Natural killer cell (primary cell): ENCODE results near the gene RNF213. TPM values are rescaled to one million over a fixed set of nuclear protein-coding genes. Genes with fewer than 3 reads are reported as not detected.
A peak's percentile ranks its signal among the peaks of the same experiment; 100 is the strongest.

Source experiments
- ATAC-seq, 3 donors: fragments of 150-1000 bp in 2 of 3; fragments of 200-7000 bp in 1 of 3; cut with Tn5 transposase; 1 replicate in 1 of 3; 2 replicates in 2 of 3; pipeline ENCODE4 v1.10.0; 2021; ENCODE audit warnings: mild to moderate bottlenecking in 2 of 3, moderate library complexity in 2 of 3
- DNase-seq, 2 donors: peaks; one replicate each; pipeline versions ENCODE4 v3.0.0 to v3.0.0-alpha.2; 2013 to 2021; ENCODE audit warnings: mixed read lengths in 1 of 2
- H3K27ac ChIP-seq: one replicate; pipeline ENCODE4 v1.5.1; 2013; ENCODE audit warnings: mild to moderate bottlenecking, low read length
- H3K27me3 ChIP-seq: one replicate; pipeline ENCODE4 v1.6.1; 2013; ENCODE audit warnings: low read length; ENCODE audit not compliant: control insufficient read depth, insufficient read depth
- H3K36me3 ChIP-seq: one replicate; pipeline ENCODE4 v1.6.1; 2013; ENCODE audit warnings: low read length; ENCODE audit not compliant: control insufficient read depth, insufficient read depth
- H3K4me1 ChIP-seq: one replicate; pipeline ENCODE4 v1.6.1; 2013; ENCODE audit warnings: low read length; ENCODE audit not compliant: control insufficient read depth, insufficient read depth
- H3K4me3 ChIP-seq: one replicate; pipeline ENCODE4 v1.5.1; 2013; ENCODE audit warnings: low read length
- H3K9me3 ChIP-seq: one replicate; pipeline ENCODE4 v1.6.1; 2013; ENCODE audit warnings: low read length; ENCODE audit not compliant: control insufficient read depth, insufficient read depth
- H3K27ac Mint-ChIP-seq, 2 donors: one replicate each; pipeline ENCODE4 v1.8.0; 2022; ENCODE audit warnings: mild to moderate bottlenecking in 2 of 2, mixed read lengths in 2 of 2, moderate library complexity in 1 of 2
- H3K27me3 Mint-ChIP-seq, 2 donors: one replicate each; pipeline ENCODE4 v1.8.0; 2022; ENCODE audit warnings: low read depth in 2 of 2, mixed read lengths in 2 of 2
- H3K36me3 Mint-ChIP-seq: one replicate; pipeline ENCODE4 v1.8.0; 2022; ENCODE audit warnings: mixed read lengths
- H3K4me1 Mint-ChIP-seq, 2 donors: one replicate each; pipeline ENCODE4 v1.8.0; 2022; ENCODE audit warnings: mixed read lengths in 2 of 2
- H3K4me3 Mint-ChIP-seq: one replicate; pipeline ENCODE4 v1.8.0; 2022; ENCODE audit warnings: mild to moderate bottlenecking, moderate library complexity, mixed read lengths
- H3K9me3 Mint-ChIP-seq, 2 donors: one replicate each; pipeline ENCODE4 v1.8.0; 2022; ENCODE audit warnings: mixed read lengths in 2 of 2
- CTCF ChIP-seq: fragments of 200-600 bp; IDR thresholded peaks from one replicate; pipeline ENCODE4 v1.8.0; 2022; ENCODE audit warnings: antibody characterized with exemption
- whole genome bisulfite sequencing: methylation state at CpG from one replicate; pipeline ENCODE4 v1.1.7; 2013; ENCODE audit warnings: missing lambda C conversion rate; ENCODE audit not compliant: insufficient coverage; 5-methylcytosine and 5-hydroxymethylcytosine counted together
- intact Hi-C: fragments of 100-400 bp; cut with micrococcal nuclease; formaldehyde crosslinking; loops from one replicate; pipeline ENCODE4 v1.14.2; 2022
- total RNA-seq, 4 donors: library from RNA; stranded (reverse); fragments of 120-200 nt in 1 of 4; gene quantifications; one replicate each; pipeline versions ENCODE4 v1.2.3 to v1.2.4, GENCODE V29; 2013 to 2022

RNF213 gene
- total RNA-seq, 3 donors from 2014 or later (not counting 1 experiment from before 2014, with no cell fraction given): 929 to 1,120 (median 1,060) TPM

DNA sequence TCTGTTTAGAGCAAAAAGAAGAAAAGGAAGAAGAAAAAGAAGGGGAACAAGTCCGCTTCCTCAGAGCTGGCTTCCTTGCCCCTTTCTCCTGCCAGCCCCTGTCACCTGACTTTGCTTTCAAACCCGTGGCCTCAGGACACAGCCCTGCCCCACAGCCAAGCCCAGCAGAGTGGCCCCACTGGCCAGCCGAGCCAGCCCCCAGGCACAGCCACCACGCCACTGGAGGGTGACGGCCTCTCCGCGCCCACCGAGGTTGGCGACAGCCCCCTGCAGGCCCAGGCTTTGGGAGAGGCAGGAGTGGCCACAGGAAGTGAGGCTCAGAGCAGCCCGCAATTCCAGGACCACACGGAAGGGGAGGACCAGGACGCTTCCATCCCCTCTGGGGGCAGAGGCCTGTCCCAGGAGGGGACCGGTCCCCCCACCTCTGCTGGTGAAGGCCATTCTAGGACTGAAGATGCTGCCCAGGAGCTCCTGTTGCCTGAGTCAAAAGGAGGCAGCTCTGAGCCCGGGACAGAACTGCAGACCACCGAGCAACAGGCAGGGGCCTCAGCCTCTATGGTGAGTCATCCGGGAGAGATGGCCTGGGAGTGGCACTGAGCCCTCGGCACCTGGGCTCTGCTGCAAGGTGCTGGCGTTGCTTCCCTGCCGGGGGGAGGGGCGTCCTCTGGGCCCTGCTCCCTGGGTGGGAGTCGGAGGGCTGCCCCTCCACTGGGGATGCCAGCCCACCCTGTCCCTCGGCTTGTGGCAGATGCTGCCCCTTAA is 27.3 kb downstream of the RNF213 start:
- DNase-seq (no peak), ATAC-seq (no peak)
- no peak for TF ChIP-seq CTCF
- intact Hi-C loops: no loop called here
- H3K36me3 ChIP-seq: peaks cover 84% of the 10 kb centered on the region
- H3K27ac ChIP-seq: no peak overlapping the region
- H3K9me3 Mint-ChIP-seq: no peaks in the 10 kb centered on the region
- H3K36me3 Mint-ChIP-seq: peaks cover 7% of the 10 kb centered on the region
- no peaks in the 10 kb centered on the region for H3K27me3 Mint-ChIP-seq
- no peaks in the 10 kb centered on the region for H3K27me3 ChIP-seq
- WGBS: 88% methylated on average over 21 of the region's 22 CpGs
- peaks cover 12 to 26% of the 10 kb centered on the region in 2 donors for H3K4me1 Mint-ChIP-seq
- no peaks in the 10 kb centered on the region for H3K9me3 ChIP-seq
- H3K4me1 ChIP-seq: peaks cover 10% of the 10 kb centered on the region
- peak overlapping the region; percentile 75 for H3K27ac Mint-ChIP-seq
- no peak overlapping the region for H3K4me3 Mint-ChIP-seq
- H3K4me3 ChIP-seq: no peak overlapping the region

DNA sequence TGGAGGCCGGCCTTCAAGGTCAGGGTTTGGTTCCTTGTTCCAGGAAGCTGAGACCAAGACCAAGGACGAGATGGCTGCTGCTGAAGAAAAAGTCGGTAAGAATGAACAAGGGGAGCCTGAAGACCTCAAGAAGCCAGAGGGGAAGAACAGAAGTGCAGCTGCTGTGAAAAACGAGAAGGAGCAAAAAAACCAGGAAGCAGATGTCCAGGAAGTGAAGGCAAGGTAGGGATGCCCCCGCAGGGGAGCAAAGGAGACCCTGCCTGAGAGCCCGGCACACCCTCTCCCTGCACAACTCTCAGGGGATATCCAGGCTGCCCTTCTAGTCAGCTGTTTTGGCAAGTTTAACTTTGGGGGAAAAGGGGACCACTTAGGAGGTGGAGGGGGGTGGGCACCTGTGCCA is 29.0 kb downstream of the RNF213 start:
- no peak for DNase-seq
- H3K9me3 ChIP-seq: no peaks in the 10 kb centered on the region
- H3K4me1 Mint-ChIP-seq: peaks cover 16 to 30% of the 10 kb centered on the region in 2 donors
- peaks cover 90% of the 10 kb centered on the region for H3K36me3 ChIP-seq
- no peak for TF ChIP-seq CTCF
- no peaks in the 10 kb centered on the region for H3K9me3 Mint-ChIP-seq
- H3K36me3 Mint-ChIP-seq: peaks cover 7% of the 10 kb centered on the region
- H3K4me3 Mint-ChIP-seq: no peak overlapping the region
- H3K27me3 ChIP-seq: no peaks in the 10 kb centered on the region
- no peaks in the 10 kb centered on the region for H3K27me3 Mint-ChIP-seq
- 47% methylated on average over 6 of the region's 6 CpGs for WGBS
- H3K4me3 ChIP-seq: no peak overlapping the region
- peak overlapping the region; percentile 53 to 72 for H3K27ac Mint-ChIP-seq
- no peak for ATAC-seq
- H3K27ac ChIP-seq: no peak overlapping the region
- H3K4me1 ChIP-seq: peaks cover 2% of the 10 kb centered on the region
- intact Hi-C loops: no loop called here

DNA sequence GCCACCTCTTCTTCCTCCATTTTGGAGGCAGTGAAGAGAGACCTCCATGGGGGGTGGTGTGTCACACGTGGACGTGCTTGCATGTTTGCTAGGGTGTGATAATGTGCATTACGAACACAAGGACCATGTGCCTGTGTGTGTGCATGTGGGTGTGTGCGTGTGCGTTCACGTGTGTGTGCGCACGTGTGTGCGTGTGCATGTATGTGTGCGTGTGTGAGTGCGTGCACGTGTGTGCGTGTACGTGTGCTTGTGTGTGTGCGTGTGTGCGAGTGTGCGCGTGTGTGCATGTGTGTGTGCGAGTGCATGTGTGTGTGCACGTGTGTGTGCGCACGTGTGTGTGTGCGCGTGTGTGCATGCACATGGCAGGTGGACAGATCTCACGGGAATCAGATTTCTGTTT is 29.5 kb downstream of the RNF213 start:
- H3K27me3 Mint-ChIP-seq: no peaks in the 10 kb centered on the region
- Histone ChIP-seq H3K9me3 (no peaks in the 10 kb centered on the region), H3K4me1 (no peaks in the 10 kb centered on the region), H3K27me3 (no peaks in the 10 kb centered on the region), H3K27ac (no peak overlapping the region), H3K4me3 (no peak overlapping the region), H3K36me3 (peaks cover 93% of the 10 kb centered on the region)
- intact Hi-C loops: no loop called here
- peaks cover 12 to 27% of the 10 kb centered on the region in 2 donors for H3K4me1 Mint-ChIP-seq
- H3K36me3 Mint-ChIP-seq: peaks cover 7% of the 10 kb centered on the region
- no peaks in the 10 kb centered on the region for H3K9me3 Mint-ChIP-seq
- no peak overlapping the region for H3K27ac Mint-ChIP-seq
- H3K4me3 Mint-ChIP-seq: no peak overlapping the region
- no peak for DNase-seq
- TF ChIP-seq CTCF: no peak
- peak in 1 of 3 donors; percentile 30 for ATAC-seq
- 97% methylated on average over 25 of the region's 25 CpGs for WGBS

- DNase-seq (no peak), ATAC-seq (no peak)
- no peak overlapping the region for H3K27ac ChIP-seq
- H3K36me3 ChIP-seq: peaks cover 97% of the 10 kb centered on the region
- peaks cover 17 to 25% of the 10 kb centered on the region in 2 donors for H3K4me1 Mint-ChIP-seq
- H3K4me1 ChIP-seq: no peaks in the 10 kb centered on the region
- no peak overlapping the region for H3K4me3 Mint-ChIP-seq
- no peak for TF ChIP-seq CTCF
- H3K9me3 ChIP-seq: no peaks in the 10 kb centered on the region
- no peak overlapping the region for H3K27ac Mint-ChIP-seq
- no peak overlapping the region for H3K4me3 ChIP-seq
- no peaks in the 10 kb centered on the region for H3K27me3 ChIP-seq
- peaks cover 7% of the 10 kb centered on the region for H3K36me3 Mint-ChIP-seq
- intact Hi-C loops: no loop called here
- H3K9me3 Mint-ChIP-seq: no peaks in the 10 kb centered on the region
- WGBS: 95% methylated on average over 6 of the region's 6 CpGs
- no peaks in the 10 kb centered on the region for H3K27me3 Mint-ChIP-seq
Measured at GRCh38 chr17:80291260-80291659, 30.6 kb downstream of the RNF213 start.
